WTC11 (cell line): ENCODE data around the gene FANCE. TPM values are rescaled to one million over a fixed set of nuclear protein-coding genes. Genes with fewer than 3 reads are reported as not detected.

ENCODE experiments used
- ATAC-seq: fragments of 200-7000 bp; cut with Tn5 transposase; 2 replicates; pipeline ENCODE4 v1.10.0; 2021; ENCODE audit warnings: mild to moderate bottlenecking, moderate library complexity
- CTCF ChIA-PET: fragments of 300-600 bp; sonication (Branson Sonifier 250); formaldehyde crosslinking; loops from one replicate; lab custom pipeline; 2021; ENCODE audit warnings: antibody characterized with exemption; lab: Charles Lee
- POLR2A ChIA-PET: fragments of 350-600 bp; sonication (Branson Sonifier 250); formaldehyde crosslinking; loops from one replicate; lab custom pipeline; 2021; ENCODE audit warnings: antibody characterized with exemption; lab: Charles Lee
- DNase-seq: peaks from one replicate; pipeline ENCODE4 v3.0.0; 2021; ENCODE audit warnings: low spot score
- H3K27ac Mint-ChIP-seq: 2 replicates; pipeline ENCODE4 v1.8.0; 2021; ENCODE audit warnings: mixed read lengths
- H3K27me3 Mint-ChIP-seq: 2 replicates; pipeline ENCODE4 v1.8.0; 2021; ENCODE audit warnings: low read depth, mild to moderate bottlenecking, moderate library complexity, mixed read lengths
- H3K36me3 Mint-ChIP-seq: 2 replicates; pipeline ENCODE4 v1.8.0; 2021; ENCODE audit warnings: mixed read lengths
- H3K4me1 Mint-ChIP-seq: 2 replicates; pipeline ENCODE4 v1.8.0; 2022; ENCODE audit warnings: mixed read lengths
- H3K4me3 Mint-ChIP-seq: 2 replicates; pipeline ENCODE4 v1.8.0; 2021; ENCODE audit warnings: mild to moderate bottlenecking, moderate library complexity, mixed read lengths
- H3K9me3 Mint-ChIP-seq: 2 replicates; pipeline ENCODE4 v1.8.0; 2021; ENCODE audit warnings: mixed read lengths
- ELF4 ChIP-seq: sonication (generic); formaldehyde crosslinking; IDR thresholded peaks from 2 replicates; pipeline ENCODE4 v1.8.1; 2022; ENCODE audit warnings: low read depth, mild to moderate bottlenecking, moderate library complexity, missing genetic modification reagents
- EMX1 ChIP-seq: fragments of 250-450 bp; sonication (Bioruptor Pico); IDR thresholded peaks from 2 replicates; pipeline ENCODE4 v1.8.0; 2021; ENCODE audit warnings: mild to moderate bottlenecking
- ETV6 ChIP-seq: sonication (generic); formaldehyde crosslinking; IDR thresholded peaks from 2 replicates; pipeline ENCODE4 v1.8.1; 2022; ENCODE audit warnings: mild to moderate bottlenecking, missing genetic modification reagents
- JAZF1 ChIP-seq: fragments of 250-450 bp; sonication (Bioruptor Pico); IDR thresholded peaks from 2 replicates; pipeline ENCODE4 v1.9.0; 2021; ENCODE audit warnings: moderate library complexity, mild to moderate bottlenecking, inconsistent platforms
- NR3C1 ChIP-seq: sonication (generic); formaldehyde crosslinking; conservative IDR thresholded peaks from 2 replicates; pipeline ENCODE4 v1.8.1; 2023; ENCODE audit warnings: low read depth, mild to moderate bottlenecking, missing genetic modification reagents
- OVOL2 ChIP-seq: fragments of 250-450 bp; sonication (Bioruptor Pico); IDR thresholded peaks from 2 replicates; pipeline ENCODE4 v1.9.0; 2021; ENCODE audit warnings: mild to moderate bottlenecking, borderline replicate concordance
- RELA ChIP-seq: sonication (generic); formaldehyde crosslinking; IDR thresholded peaks from 2 replicates; pipeline ENCODE4 v1.8.1; 2022; ENCODE audit warnings: missing genetic modification reagents, mild to moderate bottlenecking, borderline replicate concordance
- SMAD3 ChIP-seq: sonication (generic); formaldehyde crosslinking; IDR thresholded peaks from 2 replicates; pipeline ENCODE4 v1.8.0; 2022; ENCODE audit warnings: missing genetic modification reagents, mild to moderate bottlenecking, borderline replicate concordance
- TEAD4 ChIP-seq: sonication (generic); formaldehyde crosslinking; IDR thresholded peaks from 2 replicates; pipeline ENCODE4 v1.8.0; 2022; ENCODE audit warnings: mild to moderate bottlenecking, missing genetic modification reagents
- ZBTB21 ChIP-seq: sonication (generic); formaldehyde crosslinking; IDR thresholded peaks from 2 replicates; pipeline ENCODE4 v1.8.1; 2023; ENCODE audit warnings: mild to moderate bottlenecking, missing genetic modification reagents, borderline replicate concordance
- ZNF138 ChIP-seq: sonication (generic); formaldehyde crosslinking; conservative IDR thresholded peaks from 2 replicates; pipeline ENCODE4 v1.8.1; 2022; ENCODE audit warnings: mild to moderate bottlenecking, moderate library complexity, missing genetic modification reagents
- total RNA-seq: library from RNA; stranded (reverse); gene quantifications from 3 replicates; pipeline ENCODE4 v1.2.3, GENCODE V29; 2021
- TF ChIP-seq, protein P1 (sequence below): sonication (generic); formaldehyde crosslinking; IDR thresholded peaks from 2 replicates; pipeline ENCODE4 v1.8.0; 2022; ENCODE audit warnings: mild to moderate bottlenecking, missing genetic modification reagents
- TF ChIP-seq, protein P2 (sequence below): sonication (generic); formaldehyde crosslinking; IDR thresholded peaks from 2 replicates; pipeline ENCODE4 v1.8.1; 2022; ENCODE audit warnings: mild to moderate bottlenecking, moderate library complexity, missing genetic modification reagents
- TF ChIP-seq, protein P3 (sequence below): sonication (generic); formaldehyde crosslinking; IDR thresholded peaks from 2 replicates; pipeline ENCODE4 v1.8.1; 2022; ENCODE audit warnings: mild to moderate bottlenecking, missing genetic modification reagents, moderate library complexity, borderline replicate concordance
- TF ChIP-seq, protein P4 (sequence below): sonication (generic); formaldehyde crosslinking; IDR thresholded peaks from 2 replicates; pipeline ENCODE4 v1.8.1; 2023; ENCODE audit warnings: mild to moderate bottlenecking, moderate library complexity, missing genetic modification reagents
- TF ChIP-seq, protein P5 (sequence below): fragments of 250-450 bp; sonication (Bioruptor Pico); IDR thresholded peaks from 2 replicates; pipeline ENCODE4 v1.9.0; 2021; ENCODE audit warnings: mild to moderate bottlenecking
- TF ChIP-seq, protein P6 (sequence below): sonication (generic); formaldehyde crosslinking; conservative IDR thresholded peaks from 2 replicates; pipeline ENCODE4 v1.8.1; 2023; ENCODE audit warnings: mild to moderate bottlenecking, low read depth, missing genetic modification reagents, moderate library complexity
- TF ChIP-seq, protein P7 (sequence below): sonication (generic); formaldehyde crosslinking; IDR thresholded peaks from 2 replicates; pipeline ENCODE4 v1.8.0; 2022; ENCODE audit warnings: mild to moderate bottlenecking, missing genetic modification reagents

Gene FANCE
- total RNA-seq, 1 experiment from 2014 or later, result 22.3 TPM

DNA sequence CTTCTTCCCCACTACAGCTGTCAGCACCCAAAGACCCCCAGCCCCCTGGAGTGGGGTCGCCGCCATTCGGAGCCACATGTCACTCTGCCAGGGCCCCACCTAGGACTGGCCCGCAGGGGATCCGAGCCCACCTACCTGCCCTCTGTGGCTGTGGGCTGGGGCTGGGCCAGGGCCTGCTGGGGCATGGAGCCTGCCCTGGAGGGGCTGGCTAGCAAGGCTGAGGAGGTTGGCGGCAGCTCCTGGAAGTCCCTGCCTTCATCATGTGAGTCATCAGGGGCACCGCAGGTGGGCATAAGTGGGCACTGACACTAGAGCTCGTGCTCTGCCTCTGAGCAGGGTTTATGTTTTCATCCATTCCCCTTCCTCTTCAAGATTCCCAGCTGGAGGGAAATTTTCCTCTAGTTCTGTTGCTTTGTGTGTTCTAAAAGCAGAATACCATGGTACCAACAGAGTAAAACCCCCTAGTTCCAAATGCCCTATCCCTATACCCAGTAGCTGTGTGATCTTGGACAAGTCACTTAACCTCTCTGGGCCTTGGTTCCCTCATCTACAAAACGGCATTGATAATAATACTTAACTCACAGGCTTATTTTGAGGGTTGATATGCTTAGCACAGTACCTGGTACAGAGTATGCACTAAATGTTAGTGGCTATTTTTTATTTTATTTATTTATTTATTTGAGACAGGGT is 8.7 kb upstream of the FANCE start:
- DNase-seq, result no peak
- no peak for ATAC-seq
- Mint-ChIP-seq H3K4me1 (no peaks in the 10 kb centered on the region), H3K27me3 (no peaks in the 10 kb centered on the region), H3K9me3 (no peaks in the 10 kb centered on the region), H3K27ac (no peak overlapping the region; the same call in 1 of the 2 replicates), H3K4me3 (no peak overlapping the region), H3K36me3 (no peaks in the 10 kb centered on the region)
- ChIA-PET CTCF (interaction anchor here (0.7 to 1.6 kb wide), 3 partner anchors 35 to 146 kb away, joined by 3 to 7 read pairs (median 3); partner anchors contain the start of gene DEF6), POLR2A (interaction anchor here (0.7 to 1.0 kb wide), 2 partner anchors 30 to 101 kb away, joined by 4 to 7 read pairs; no protein-coding TSS in a partner anchor)
- TF ChIP-seq, protein P1, sequence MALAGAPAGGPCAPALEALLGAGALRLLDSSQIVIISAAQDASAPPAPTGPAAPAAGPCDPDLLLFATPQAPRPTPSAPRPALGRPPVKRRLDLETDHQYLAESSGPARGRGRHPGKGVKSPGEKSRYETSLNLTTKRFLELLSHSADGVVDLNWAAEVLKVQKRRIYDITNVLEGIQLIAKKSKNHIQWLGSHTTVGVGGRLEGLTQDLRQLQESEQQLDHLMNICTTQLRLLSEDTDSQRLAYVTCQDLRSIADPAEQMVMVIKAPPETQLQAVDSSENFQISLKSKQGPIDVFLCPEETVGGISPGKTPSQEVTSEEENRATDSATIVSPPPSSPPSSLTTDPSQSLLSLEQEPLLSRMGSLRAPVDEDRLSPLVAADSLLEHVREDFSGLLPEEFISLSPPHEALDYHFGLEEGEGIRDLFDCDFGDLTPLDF (CRISPR knock-in tag), result no peak
- TF ChIP-seq ZNF138 (no peak), RELA (no peak), NR3C1 (CRISPR knock-in tag) (no peak), TEAD4 (CRISPR knock-in tag) (no peak), ETV6 (CRISPR knock-in tag) (no peak), EMX1 (CRISPR knock-in tag) (no peak), JAZF1 (CRISPR knock-in tag) (no peak), OVOL2 (CRISPR knock-in tag) (no peak), SMAD3 (no peak)
- TF ChIP-seq, protein P2, sequence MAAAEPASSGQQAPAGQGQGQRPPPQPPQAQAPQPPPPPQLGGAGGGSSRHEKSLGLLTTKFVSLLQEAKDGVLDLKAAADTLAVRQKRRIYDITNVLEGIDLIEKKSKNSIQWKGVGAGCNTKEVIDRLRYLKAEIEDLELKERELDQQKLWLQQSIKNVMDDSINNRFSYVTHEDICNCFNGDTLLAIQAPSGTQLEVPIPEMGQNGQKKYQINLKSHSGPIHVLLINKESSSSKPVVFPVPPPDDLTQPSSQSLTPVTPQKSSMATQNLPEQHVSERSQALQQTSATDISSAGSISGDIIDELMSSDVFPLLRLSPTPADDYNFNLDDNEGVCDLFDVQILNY (CRISPR knock-in tag), result no peak
- TF ChIP-seq, protein P3, sequence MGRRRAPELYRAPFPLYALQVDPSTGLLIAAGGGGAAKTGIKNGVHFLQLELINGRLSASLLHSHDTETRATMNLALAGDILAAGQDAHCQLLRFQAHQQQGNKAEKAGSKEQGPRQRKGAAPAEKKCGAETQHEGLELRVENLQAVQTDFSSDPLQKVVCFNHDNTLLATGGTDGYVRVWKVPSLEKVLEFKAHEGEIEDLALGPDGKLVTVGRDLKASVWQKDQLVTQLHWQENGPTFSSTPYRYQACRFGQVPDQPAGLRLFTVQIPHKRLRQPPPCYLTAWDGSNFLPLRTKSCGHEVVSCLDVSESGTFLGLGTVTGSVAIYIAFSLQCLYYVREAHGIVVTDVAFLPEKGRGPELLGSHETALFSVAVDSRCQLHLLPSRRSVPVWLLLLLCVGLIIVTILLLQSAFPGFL (CRISPR knock-in tag), result no peak
- TF ChIP-seq, protein P4, sequence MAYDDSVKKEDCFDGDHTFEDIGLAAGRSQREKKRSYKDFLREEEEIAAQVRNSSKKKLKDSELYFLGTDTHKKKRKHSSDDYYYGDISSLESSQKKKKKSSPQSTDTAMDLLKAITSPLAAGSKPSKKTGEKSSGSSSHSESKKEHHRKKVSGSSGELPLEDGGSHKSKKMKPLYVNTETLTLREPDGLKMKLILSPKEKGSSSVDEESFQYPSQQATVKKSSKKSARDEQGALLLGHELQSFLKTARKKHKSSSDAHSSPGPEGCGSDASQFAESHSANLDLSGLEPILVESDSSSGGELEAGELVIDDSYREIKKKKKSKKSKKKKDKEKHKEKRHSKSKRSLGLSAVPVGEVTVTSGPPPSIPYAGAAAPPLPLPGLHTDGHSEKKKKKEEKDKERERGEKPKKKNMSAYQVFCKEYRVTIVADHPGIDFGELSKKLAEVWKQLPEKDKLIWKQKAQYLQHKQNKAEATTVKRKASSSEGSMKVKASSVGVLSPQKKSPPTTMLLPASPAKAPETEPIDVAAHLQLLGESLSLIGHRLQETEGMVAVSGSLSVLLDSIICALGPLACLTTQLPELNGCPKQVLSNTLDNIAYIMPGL, result no peak
- TF ChIP-seq, protein P5, sequence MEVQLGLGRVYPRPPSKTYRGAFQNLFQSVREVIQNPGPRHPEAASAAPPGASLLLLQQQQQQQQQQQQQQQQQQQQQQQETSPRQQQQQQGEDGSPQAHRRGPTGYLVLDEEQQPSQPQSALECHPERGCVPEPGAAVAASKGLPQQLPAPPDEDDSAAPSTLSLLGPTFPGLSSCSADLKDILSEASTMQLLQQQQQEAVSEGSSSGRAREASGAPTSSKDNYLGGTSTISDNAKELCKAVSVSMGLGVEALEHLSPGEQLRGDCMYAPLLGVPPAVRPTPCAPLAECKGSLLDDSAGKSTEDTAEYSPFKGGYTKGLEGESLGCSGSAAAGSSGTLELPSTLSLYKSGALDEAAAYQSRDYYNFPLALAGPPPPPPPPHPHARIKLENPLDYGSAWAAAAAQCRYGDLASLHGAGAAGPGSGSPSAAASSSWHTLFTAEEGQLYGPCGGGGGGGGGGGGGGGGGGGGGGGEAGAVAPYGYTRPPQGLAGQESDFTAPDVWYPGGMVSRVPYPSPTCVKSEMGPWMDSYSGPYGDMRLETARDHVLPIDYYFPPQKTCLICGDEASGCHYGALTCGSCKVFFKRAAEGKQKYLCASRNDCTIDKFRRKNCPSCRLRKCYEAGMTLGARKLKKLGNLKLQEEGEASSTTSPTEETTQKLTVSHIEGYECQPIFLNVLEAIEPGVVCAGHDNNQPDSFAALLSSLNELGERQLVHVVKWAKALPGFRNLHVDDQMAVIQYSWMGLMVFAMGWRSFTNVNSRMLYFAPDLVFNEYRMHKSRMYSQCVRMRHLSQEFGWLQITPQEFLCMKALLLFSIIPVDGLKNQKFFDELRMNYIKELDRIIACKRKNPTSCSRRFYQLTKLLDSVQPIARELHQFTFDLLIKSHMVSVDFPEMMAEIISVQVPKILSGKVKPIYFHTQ (CRISPR knock-in tag), result no peak

DNA sequence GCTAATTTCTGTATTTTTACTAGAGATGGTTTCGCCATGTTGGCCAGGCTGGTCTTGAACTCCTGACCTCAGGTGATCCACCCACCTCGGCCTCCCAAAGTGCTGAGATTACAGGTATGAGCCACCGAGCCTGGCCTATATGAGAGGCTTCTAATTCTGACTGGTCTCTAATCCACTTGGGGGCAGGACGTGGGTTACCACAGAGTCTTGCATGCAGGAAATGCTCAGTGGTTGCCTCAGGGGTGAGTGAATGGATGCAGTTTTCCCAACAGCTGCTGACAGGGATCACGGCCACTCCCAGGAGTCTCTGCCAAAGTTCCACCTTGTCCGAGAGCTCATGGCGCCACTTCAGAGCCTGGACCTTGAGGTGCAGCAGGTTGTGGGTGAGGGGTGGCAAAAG is 6.4 kb upstream of the FANCE start:
- H3K4me3 Mint-ChIP-seq, result no peak overlapping the region
- H3K27me3 Mint-ChIP-seq, result 0 out of 2 replicates have a peak, but pooled peaks cover 7% of the 10 kb centered on the region
- H3K27ac Mint-ChIP-seq, result no peak overlapping the region
- ATAC-seq (no peak), DNase-seq (no peak)
- POLR2A ChIA-PET, result no interaction called here
- H3K36me3 Mint-ChIP-seq, result no peaks in the 10 kb centered on the region
- no peaks in the 10 kb centered on the region for H3K9me3 Mint-ChIP-seq
- no peaks in the 10 kb centered on the region for H3K4me1 Mint-ChIP-seq
- CTCF ChIA-PET, result interaction anchor here (1.0 to 2.0 kb wide), 2 partner anchors 26 to 104 kb away, joined by 3 to 5 read pairs; partner anchors contain the start of gene PPARD
- no peak for TF ChIP-seq SMAD3
- no peak for TF ChIP-seq ELF4 (CRISPR knock-in tag)
- no peak for TF ChIP-seq ZBTB21 (CRISPR knock-in tag)
- TF ChIP-seq, protein P6, sequence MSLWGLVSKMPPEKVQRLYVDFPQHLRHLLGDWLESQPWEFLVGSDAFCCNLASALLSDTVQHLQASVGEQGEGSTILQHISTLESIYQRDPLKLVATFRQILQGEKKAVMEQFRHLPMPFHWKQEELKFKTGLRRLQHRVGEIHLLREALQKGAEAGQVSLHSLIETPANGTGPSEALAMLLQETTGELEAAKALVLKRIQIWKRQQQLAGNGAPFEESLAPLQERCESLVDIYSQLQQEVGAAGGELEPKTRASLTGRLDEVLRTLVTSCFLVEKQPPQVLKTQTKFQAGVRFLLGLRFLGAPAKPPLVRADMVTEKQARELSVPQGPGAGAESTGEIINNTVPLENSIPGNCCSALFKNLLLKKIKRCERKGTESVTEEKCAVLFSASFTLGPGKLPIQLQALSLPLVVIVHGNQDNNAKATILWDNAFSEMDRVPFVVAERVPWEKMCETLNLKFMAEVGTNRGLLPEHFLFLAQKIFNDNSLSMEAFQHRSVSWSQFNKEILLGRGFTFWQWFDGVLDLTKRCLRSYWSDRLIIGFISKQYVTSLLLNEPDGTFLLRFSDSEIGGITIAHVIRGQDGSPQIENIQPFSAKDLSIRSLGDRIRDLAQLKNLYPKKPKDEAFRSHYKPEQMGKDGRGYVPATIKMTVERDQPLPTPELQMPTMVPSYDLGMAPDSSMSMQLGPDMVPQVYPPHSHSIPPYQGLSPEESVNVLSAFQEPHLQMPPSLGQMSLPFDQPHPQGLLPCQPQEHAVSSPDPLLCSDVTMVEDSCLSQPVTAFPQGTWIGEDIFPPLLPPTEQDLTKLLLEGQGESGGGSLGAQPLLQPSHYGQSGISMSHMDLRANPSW, result no peak
- TF ChIP-seq, protein P7, sequence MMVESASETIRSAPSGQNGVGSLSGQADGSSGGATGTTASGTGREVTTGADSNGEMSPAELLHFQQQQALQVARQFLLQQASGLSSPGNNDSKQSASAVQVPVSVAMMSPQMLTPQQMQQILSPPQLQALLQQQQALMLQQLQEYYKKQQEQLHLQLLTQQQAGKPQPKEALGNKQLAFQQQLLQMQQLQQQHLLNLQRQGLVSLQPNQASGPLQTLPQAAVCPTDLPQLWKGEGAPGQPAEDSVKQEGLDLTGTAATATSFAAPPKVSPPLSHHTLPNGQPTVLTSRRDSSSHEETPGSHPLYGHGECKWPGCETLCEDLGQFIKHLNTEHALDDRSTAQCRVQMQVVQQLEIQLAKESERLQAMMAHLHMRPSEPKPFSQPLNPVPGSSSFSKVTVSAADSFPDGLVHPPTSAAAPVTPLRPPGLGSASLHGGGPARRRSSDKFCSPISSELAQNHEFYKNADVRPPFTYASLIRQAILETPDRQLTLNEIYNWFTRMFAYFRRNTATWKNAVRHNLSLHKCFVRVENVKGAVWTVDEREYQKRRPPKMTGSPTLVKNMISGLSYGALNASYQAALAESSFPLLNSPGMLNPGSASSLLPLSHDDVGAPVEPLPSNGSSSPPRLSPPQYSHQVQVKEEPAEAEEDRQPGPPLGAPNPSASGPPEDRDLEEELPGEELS (CRISPR knock-in tag), result no peak
